K562 (cell line): ENCODE data around the gene RNH1. TPM values are rescaled to one million over a fixed set of nuclear protein-coding genes. Genes with fewer than 3 reads are reported as not detected.

Experiments
- ARID2 ChIP-seq: fragments of 450-650 bp; IDR thresholded peaks from 2 replicates; pipeline ENCODE4 v1.6.1; 2017; ENCODE audit warnings: antibody characterized with exemption, mild to moderate bottlenecking
- CHD1 ChIP-seq: fragments of 200-600 bp; sonication (generic); IDR thresholded peaks from one replicate; pipeline ENCODE4 v1.6.1; 2012; ENCODE audit warnings: mild to moderate bottlenecking, moderate library complexity, low read length, inconsistent platforms
- CHD4 ChIP-seq: fragments of 200-600 bp; sonication (generic); IDR thresholded peaks from 3 replicates; pipeline ENCODE4 v1.6.1; 2012; ENCODE audit warnings: low read depth, mild to moderate bottlenecking, mixed read lengths, low read length, inconsistent platforms; ENCODE audit not compliant: insufficient read depth, insufficient replicate concordance, poor library complexity, severe bottlenecking
- CXXC5 ChIP-seq: fragments of 250-450 bp; sonication (Bioruptor Pico); IDR thresholded peaks from 2 replicates; pipeline ENCODE4 v1.8.0; 2022; ENCODE audit warnings: inconsistent platforms, mild to moderate bottlenecking, moderate library complexity
- E2F6 ChIP-seq, 2 experiments: IDR thresholded peaks; 2 replicates each; pipeline ENCODE4 v1.6.1; 2011; ENCODE audit warnings: borderline replicate concordance in 1 of 2, control low read depth in 1 of 2, low read depth in 1 of 2, low read length in 1 of 2, mild to moderate bottlenecking in 1 of 2, mixed read lengths in 1 of 2, moderate library complexity in 1 of 2; ENCODE audit not compliant: insufficient read depth in 1 of 2, insufficient read length in 1 of 2, poor library complexity in 1 of 2, severe bottlenecking in 1 of 2; ENCODE audit errors: extremely low read depth in 1 of 2
- FOXM1 ChIP-seq, 2 experiments: fragments of 450-650 bp in 1 of 2; sonication (generic) in 1 of 2; formaldehyde crosslinking in 1 of 2; IDR thresholded peaks; 2 replicates each; pipeline versions ENCODE4 v1.6.1 to v1.9.0; 2017 to 2022; ENCODE audit warnings: low read depth in 2 of 2, mild to moderate bottlenecking in 2 of 2, missing genetic modification reagents in 1 of 2, moderate library complexity in 1 of 2
- L3MBTL2 ChIP-seq: fragments of 450-650 bp; IDR thresholded peaks from 2 replicates; pipeline ENCODE4 v1.6.1; 2016; ENCODE audit warnings: mild to moderate bottlenecking, moderate library complexity
- RBFOX2 ChIP-seq: fragments of 200-400 bp; formaldehyde crosslinking; IDR thresholded peaks from 2 replicates; pipeline ENCODE4 v1.6.1; 2017; ENCODE audit warnings: low read depth, mild to moderate bottlenecking, low read length, moderate library complexity
- RREB1 ChIP-seq: fragments of 250-450 bp; sonication (Bioruptor Pico); IDR thresholded peaks from 2 replicates; pipeline ENCODE4 v1.4.0; 2020
- SIN3A ChIP-seq, 2 experiments: fragments of 150-350 bp in 1 of 2; IDR thresholded peaks; 2 replicates each; pipeline ENCODE4 v1.6.1; 2011 to 2016; ENCODE audit warnings: borderline replicate concordance in 2 of 2, low read depth in 2 of 2, low read length in 2 of 2, mild to moderate bottlenecking in 2 of 2, moderate library complexity in 2 of 2; ENCODE audit not compliant: control insufficient read depth in 1 of 2
- SLC30A9 ChIP-seq: fragments of 250-450 bp; sonication (Bioruptor Pico); IDR thresholded peaks from 2 replicates; pipeline ENCODE4 v1.8.0; 2022; ENCODE audit warnings: mild to moderate bottlenecking, moderate library complexity
- TAF15 ChIP-seq: fragments of 200-400 bp; formaldehyde crosslinking; IDR thresholded peaks from 2 replicates; pipeline ENCODE4 v1.6.1; 2017; ENCODE audit warnings: mild to moderate bottlenecking, low read depth, low read length, moderate library complexity
- ZBTB33 ChIP-seq: sonication (generic); formaldehyde crosslinking; IDR thresholded peaks from 2 replicates; pipeline ENCODE4 v1.8.1; 2023; ENCODE audit warnings: mild to moderate bottlenecking, missing genetic modification reagents
- polyA plus RNA-seq, 8 experiments: library from polyadenylated mRNA; depleted of rRNA in 4 of 8; stranded (reverse) in 5 of 8; unstranded in 3 of 8; fragments of >200 nt; fragmentation: Nextera tagmentation in 2 of 8; fragmentation: Illumina TruSeq in 1 of 8; extraction: Ambion mirVana in 2 of 8; extraction: Trizol in 1 of 8; gene quantifications; 2 replicates each; pipeline versions ENCODE4 v1.2.1 to v1.2.3, GENCODE V29; 2011 to 2014; ENCODE audit warnings: inconsistent platforms in 1 of 8, missing spikeins in 1 of 8
- total RNA-seq, 7 experiments: library from RNA; depleted of rRNA in 6 of 7; stranded (reverse); fragments of >200 nt in 6 of 7; fragmentation: Illumina TruSeq in 2 of 7; extraction: Trizol in 2 of 7; gene quantifications; 2 replicates each; pipeline versions ENCODE4 v1.2.1 to v1.2.3, GENCODE V29; 2011 to 2021; ENCODE audit warnings: low replicate concordance in 1 of 7
- TF ChIP-seq, protein P1 (sequence below): fragments of 450-650 bp; formaldehyde crosslinking; IDR thresholded peaks from 2 replicates; pipeline ENCODE4 v1.4.0; 2020; ENCODE audit warnings: mild to moderate bottlenecking, moderate library complexity

RNH1 gene
- total and polyA plus RNA-seq, 9 of the 15 experiments (the other 6 are each of a cell fraction or from before 2014, with no cell fraction given), result 2.5 to 160 (median 44.3) TPM

- TF ChIP-seq ZBTB33 (CRISPR knock-in tag) (peak; percentile 35; the same call in 1 of the 2 replicates), RBFOX2 (peak; percentile 1), TAF15 (no peak), CXXC5 (CRISPR knock-in tag) (0 out of 2 replicates have a peak, but pooled peaks have one; percentile 4), E2F6 (IDR thresholded peaks at IDR 0.05; ENCODE audit: borderline replicate concordance in 1 of 2, extremely low read depth in 1 of 2, insufficient read depth in 1 of 2, insufficient read length in 1 of 2, low read depth in 1 of 2, low read length in 1 of 2, poor library complexity in 1 of 2, severe bottlenecking in 1 of 2) (peak in 1 of 2 experiments; percentile 3), CHD4 (no peak), SLC30A9 (CRISPR knock-in tag) (no peak), FOXM1 (IDR thresholded peaks at IDR 0.05; ENCODE audit: low read depth) (no peak), FOXM1 (CRISPR knock-in tag; IDR thresholded peaks at IDR 0.05; ENCODE audit: low read depth) (peak; percentile 33; the same call in 1 of the 2 replicates), ARID2 (no peak), RREB1 (no peak), CHD1 (peak; percentile 64), L3MBTL2 (peak; percentile 47; the same call in 1 of the 2 replicates), SIN3A (IDR thresholded peaks at IDR 0.05; ENCODE audit: borderline replicate concordance in 2 of 2, control insufficient read depth in 1 of 2, low read depth in 2 of 2, low read length in 2 of 2) (0 out of 4 replicates have a peak, but pooled peaks of 1 of the 2 experiments have one; percentile 2)
- TF ChIP-seq, protein P1, sequence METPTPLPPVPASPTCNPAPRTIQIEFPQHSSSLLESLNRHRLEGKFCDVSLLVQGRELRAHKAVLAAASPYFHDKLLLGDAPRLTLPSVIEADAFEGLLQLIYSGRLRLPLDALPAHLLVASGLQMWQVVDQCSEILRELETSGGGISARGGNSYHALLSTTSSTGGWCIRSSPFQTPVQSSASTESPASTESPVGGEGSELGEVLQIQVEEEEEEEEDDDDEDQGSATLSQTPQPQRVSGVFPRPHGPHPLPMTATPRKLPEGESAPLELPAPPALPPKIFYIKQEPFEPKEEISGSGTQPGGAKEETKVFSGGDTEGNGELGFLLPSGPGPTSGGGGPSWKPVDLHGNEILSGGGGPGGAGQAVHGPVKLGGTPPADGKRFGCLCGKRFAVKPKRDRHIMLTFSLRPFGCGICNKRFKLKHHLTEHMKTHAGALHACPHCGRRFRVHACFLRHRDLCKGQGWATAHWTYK, result 0 out of 2 replicates have a peak, but pooled peaks have one; percentile 52
These were observed 879 bp upstream of the RNH1 start (continued) for GRCh38 chr11:507727-508515.
